ENCODE measurements around the gene RDH14.

DNA sequence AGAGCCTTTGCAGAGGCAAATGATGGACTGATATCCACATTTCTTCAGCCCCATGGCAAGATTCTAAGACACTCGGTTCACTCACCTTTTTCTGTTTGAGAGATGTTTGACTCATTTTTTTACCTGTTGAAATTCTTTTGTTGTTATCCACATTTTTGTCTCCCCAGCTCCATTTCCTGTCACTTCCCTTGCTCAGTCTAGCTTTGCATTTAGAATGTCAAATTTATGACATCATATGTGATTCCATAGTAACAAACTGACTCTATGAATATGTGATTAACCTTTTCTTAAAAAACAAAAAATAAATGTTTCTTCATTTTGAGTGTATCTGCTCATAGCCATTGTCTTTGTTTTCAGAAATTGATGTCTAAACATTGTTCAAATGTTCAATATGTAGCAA, 28.9 kb upstream of the RDH14 start, which contains the start of gene NT5C1B:
- no peak for TF ChIP-seq CTCF (IDR thresholded peaks at IDR 0.05 in 2 of 3, conservative IDR thresholded peaks at IDR 0.05 in 1 of 3; ENCODE audit: control insufficient read depth in 2 of 3, extremely low read depth in 1 of 3, insufficient read depth in 1 of 3, low read depth in 3 of 3, low read length in 3 of 3)
- no peak for TF ChIP-seq PRDM15 (CRISPR knock-in tag; IDR thresholded peaks at IDR 0.05)
- TF ChIP-seq EGR1 (IDR thresholded peaks at IDR 0.05; ENCODE audit: borderline replicate concordance in 1 of 2, low read depth in 2 of 2, low read length in 2 of 2) = no peak
- TF ChIP-seq POLR2AphosphoS2 (IDR thresholded peaks at IDR 0.05; ENCODE audit: low read depth, low read length) = no peak
- TF ChIP-seq NFYB (IDR thresholded peaks at IDR 0.05; ENCODE audit: insufficient read depth, low read depth, low read length) = no peak
- TF ChIP-seq, protein P1, sequence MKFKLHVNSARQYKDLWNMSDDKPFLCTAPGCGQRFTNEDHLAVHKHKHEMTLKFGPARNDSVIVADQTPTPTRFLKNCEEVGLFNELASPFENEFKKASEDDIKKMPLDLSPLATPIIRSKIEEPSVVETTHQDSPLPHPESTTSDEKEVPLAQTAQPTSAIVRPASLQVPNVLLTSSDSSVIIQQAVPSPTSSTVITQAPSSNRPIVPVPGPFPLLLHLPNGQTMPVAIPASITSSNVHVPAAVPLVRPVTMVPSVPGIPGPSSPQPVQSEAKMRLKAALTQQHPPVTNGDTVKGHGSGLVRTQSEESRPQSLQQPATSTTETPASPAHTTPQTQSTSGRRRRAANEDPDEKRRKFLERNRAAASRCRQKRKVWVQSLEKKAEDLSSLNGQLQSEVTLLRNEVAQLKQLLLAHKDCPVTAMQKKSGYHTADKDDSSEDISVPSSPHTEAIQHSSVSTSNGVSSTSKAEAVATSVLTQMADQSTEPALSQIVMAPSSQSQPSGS (IDR thresholded peaks at IDR 0.05; ENCODE audit: low read length) = no peak
- no peak for TF ChIP-seq TCF3 (IDR thresholded peaks at IDR 0.05; ENCODE audit: borderline replicate concordance, insufficient read depth, low read depth, low read length)
- TF ChIP-seq, protein P2, sequence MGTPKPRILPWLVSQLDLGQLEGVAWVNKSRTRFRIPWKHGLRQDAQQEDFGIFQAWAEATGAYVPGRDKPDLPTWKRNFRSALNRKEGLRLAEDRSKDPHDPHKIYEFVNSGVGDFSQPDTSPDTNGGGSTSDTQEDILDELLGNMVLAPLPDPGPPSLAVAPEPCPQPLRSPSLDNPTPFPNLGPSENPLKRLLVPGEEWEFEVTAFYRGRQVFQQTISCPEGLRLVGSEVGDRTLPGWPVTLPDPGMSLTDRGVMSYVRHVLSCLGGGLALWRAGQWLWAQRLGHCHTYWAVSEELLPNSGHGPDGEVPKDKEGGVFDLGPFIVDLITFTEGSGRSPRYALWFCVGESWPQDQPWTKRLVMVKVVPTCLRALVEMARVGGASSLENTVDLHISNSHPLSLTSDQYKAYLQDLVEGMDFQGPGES (IDR thresholded peaks at IDR 0.05) = no peak
- no peak for TF ChIP-seq RBBP5 (conservative IDR thresholded peaks at IDR 0.05)
- TF ChIP-seq EP300 (IDR thresholded peaks at IDR 0.05; ENCODE audit: borderline replicate concordance in 1 of 2, control insufficient read depth in 1 of 2, low read depth in 2 of 2, low read length in 2 of 2) = no peak
- TF ChIP-seq ZNF622 (IDR thresholded peaks at IDR 0.05) = no peak
